ENCODE measurements around the gene SENP5.
"Not testable (repeated sequence)": the region's sequence is repeated elsewhere in the genome, so short reads cannot be mapped to it uniquely, and the experiment has no call there.

Gene SENP5

DNA sequence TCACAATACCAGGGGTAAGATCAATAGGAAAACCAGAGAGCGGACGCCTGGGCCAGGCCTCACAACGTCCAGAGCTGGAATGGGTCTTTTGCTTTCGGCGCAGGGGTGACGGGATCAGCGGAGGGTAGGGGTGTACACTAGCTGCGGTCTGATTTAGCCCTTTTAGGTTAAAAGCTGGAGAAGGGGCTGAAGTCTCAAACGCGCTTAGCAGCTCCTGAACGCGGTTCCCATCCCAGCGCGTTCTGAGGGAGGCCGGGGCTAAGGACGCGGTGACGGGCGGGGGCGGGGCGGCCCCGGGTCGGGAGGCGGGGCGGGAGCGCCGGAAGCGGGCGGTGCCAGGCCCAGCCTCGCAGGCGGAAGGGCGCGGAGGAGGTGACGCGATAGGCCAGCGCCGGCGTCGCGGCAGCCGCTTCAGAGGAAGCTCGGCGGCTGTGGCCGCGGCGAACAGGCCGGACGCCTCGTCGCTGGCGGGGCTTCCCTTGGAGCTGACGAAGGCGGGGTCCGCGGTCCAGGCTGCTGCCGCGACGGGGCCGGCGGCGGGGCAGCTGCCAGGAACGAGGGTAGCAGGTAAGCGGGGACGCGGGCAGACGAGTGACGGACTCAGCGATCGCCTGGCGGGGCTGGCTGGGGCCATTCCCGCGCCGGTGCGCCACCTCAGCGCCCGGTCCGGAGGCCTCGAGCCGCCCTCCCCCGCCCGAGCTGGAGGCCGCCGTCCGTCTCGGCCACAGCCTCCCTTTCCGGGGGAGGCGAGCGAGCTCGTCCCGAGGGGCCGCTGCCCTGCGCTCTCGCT, at the start of gene SENP5:
Gene SENP5, plus strand, starts transcription at position 414 of the 790 bp plus-strand sequence. CDS start 17,262 bp downstream, outside the sequence.
- peak; percentile 92 for DNase-seq
- H3K27me3 Mint-ChIP-seq = no peaks in the 10 kb centered on the region
- peak within 1 kb of the TSS; percentile 99 for H3K4me3 Mint-ChIP-seq
- H3K36me3 Mint-ChIP-seq (ENCODE audit: low read depth) = peaks cover 6% of the 10 kb centered on the region
- peak; percentile 95 for ATAC-seq
- peaks cover 5% of the 10 kb centered on the region for H3K9me3 Mint-ChIP-seq
- peaks cover 31% of the 10 kb centered on the region for H3K4me1 Mint-ChIP-seq
- H3K27ac Mint-ChIP-seq = peak within 1 kb of the TSS; percentile 92

DNA sequence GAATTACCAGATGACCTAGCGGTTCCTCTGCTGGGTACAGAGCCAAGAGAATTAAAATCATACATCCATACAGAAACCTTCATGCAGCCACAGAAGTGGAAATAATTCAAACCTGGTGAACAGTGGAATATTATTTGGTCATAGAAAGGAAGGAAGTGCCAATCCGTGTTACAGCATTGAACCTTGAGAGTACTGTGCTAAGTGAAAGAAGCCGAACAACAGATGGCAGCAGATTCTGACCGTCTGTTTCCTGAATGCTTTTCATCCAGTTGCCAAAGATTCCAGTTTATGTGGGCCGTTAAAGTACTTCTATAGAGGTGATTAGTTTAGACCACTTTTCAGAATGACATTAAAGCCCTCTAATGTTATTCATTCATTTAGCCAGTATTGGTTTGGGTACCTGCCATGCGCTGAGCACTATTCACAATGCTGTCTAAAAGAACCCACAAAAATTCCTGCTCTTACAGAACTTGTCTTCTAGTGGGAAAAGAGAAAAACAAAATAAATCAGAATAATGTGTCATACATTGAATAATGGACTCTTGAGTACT, 45.8 kb upstream of the SENP5 start:
- H3K36me3 Mint-ChIP-seq (ENCODE audit: low read depth) = peaks cover 43% of the 10 kb centered on the region
- H3K4me1 Mint-ChIP-seq = no peaks in the 10 kb centered on the region
- no peaks in the 10 kb centered on the region for H3K9me3 Mint-ChIP-seq
- ATAC-seq (no peak), DNase-seq (no peak)
- H3K27ac Mint-ChIP-seq = peak overlapping the region; percentile 9
- no peak overlapping the region for H3K4me3 Mint-ChIP-seq
- no peaks in the 10 kb centered on the region for H3K27me3 Mint-ChIP-seq

- not testable (repeated sequence) for H3K27ac Mint-ChIP-seq; ATAC-seq; DNase-seq; H3K4me3 Mint-ChIP-seq; H3K4me1 Mint-ChIP-seq; H3K9me3 Mint-ChIP-seq; H3K27me3 Mint-ChIP-seq; H3K36me3 Mint-ChIP-seq (ENCODE audit: low read depth)
These were observed 38.1 kb upstream of the SENP5 start for GRCh38 chr3:196829651-196830050.

GRCh38 chr3:196835086-196835485, 32.6 kb upstream of the SENP5 start:
- Mint-ChIP-seq H3K36me3 (ENCODE audit: low read depth) (no peaks in the 10 kb centered on the region), H3K27ac (no peak overlapping the region), H3K9me3 (no peaks in the 10 kb centered on the region), H3K27me3 (no peaks in the 10 kb centered on the region), H3K4me3 (no peak overlapping the region), H3K4me1 (no peaks in the 10 kb centered on the region)
- DNase-seq (no peak), ATAC-seq (no peak)

- ATAC-seq; H3K27me3 Mint-ChIP-seq; H3K9me3 Mint-ChIP-seq; H3K36me3 Mint-ChIP-seq (ENCODE audit: low read depth); H3K4me1 Mint-ChIP-seq; DNase-seq; H3K4me3 Mint-ChIP-seq; H3K27ac Mint-ChIP-seq: not testable (repeated sequence)
These were observed 31.1 kb upstream of the SENP5 start for GRCh38 chr3:196836626-196837025.

GRCh38 chr3:196837819-196838420, 29.8 kb upstream of the SENP5 start:
- Mint-ChIP-seq H3K4me1 (no peaks in the 10 kb centered on the region), H3K4me3 (no peak overlapping the region), H3K36me3 (ENCODE audit: low read depth) (no peaks in the 10 kb centered on the region), H3K27me3 (no peaks in the 10 kb centered on the region), H3K9me3 (no peaks in the 10 kb centered on the region), H3K27ac (no peak overlapping the region)
- ATAC-seq (peak; percentile 90), DNase-seq (peak; percentile 79)

DNA sequence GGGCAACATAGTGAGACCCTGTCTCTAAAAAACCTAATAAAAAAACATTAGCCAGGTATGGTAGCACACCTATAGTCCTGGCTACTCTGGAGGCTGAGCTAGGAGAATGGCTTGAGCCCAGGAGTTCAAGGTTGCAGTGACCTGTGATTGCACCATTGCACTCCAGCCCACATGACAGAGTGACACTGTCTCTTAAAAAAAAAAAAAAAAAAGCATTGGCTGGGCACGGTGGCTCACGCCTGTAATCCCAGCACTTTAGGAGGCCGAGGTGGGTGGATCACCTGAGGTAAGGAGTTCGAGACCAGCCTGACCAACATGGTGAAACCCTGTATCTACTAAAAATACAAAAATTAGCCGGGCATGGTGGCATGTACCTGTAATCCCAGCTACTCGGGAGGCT, 28.4 kb upstream of the SENP5 start:
- H3K4me1 Mint-ChIP-seq; H3K27ac Mint-ChIP-seq; H3K27me3 Mint-ChIP-seq; H3K4me3 Mint-ChIP-seq; H3K36me3 Mint-ChIP-seq (ENCODE audit: low read depth); ATAC-seq; H3K9me3 Mint-ChIP-seq; DNase-seq: not testable (repeated sequence)

DNA sequence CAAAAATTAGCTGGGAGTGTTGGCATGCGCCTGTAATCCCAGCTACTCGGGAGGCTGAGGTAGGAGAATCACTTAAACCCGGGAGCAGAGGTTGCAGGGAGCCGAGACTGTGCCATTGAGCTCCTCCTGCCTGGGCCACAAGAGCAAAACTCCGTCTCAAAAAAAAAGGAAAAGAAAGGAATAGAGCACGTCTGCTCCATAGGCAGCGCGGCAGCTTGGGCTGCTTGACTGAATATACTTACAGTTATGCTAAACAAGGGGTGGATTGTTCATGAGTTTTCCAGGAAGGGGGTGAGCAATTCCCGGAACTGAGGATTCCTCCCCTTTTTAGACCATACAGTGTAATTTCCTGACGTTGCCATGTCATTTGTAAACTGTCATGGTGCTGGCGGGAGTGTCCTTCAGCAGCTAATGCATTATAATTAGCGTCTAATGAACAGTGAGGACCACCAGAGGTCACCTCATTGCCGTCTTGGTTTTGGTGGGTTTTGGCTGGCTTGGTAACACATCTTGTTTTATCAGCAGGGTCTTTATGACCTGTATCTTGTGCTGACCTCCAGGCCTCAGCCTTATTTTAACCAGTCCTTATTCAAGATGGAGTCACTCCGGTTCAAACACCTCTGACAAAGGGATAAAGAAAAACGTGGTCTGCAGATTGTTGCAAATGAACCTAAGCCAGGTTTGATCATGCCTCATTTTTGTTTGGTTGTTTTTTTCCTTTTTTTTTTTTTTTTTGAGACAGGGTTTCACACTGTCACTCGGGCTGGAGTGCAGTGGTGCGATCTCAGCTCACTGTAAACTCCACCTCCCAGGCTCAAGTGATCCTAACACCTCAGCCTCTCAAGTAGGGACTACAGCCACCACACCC, 24.9 kb upstream of the SENP5 start:
- H3K9me3 Mint-ChIP-seq = no peaks in the 10 kb centered on the region
- DNase-seq = no peak
- no peaks in the 10 kb centered on the region for H3K27me3 Mint-ChIP-seq
- H3K4me3 Mint-ChIP-seq = no peak overlapping the region
- no peaks in the 10 kb centered on the region for H3K36me3 Mint-ChIP-seq (ENCODE audit: low read depth)
- ATAC-seq = no peak
- H3K27ac Mint-ChIP-seq = no peak overlapping the region
- H3K4me1 Mint-ChIP-seq = no peaks in the 10 kb centered on the region

- no peaks in the 10 kb centered on the region for H3K9me3 Mint-ChIP-seq
- H3K36me3 Mint-ChIP-seq (ENCODE audit: low read depth) = no peaks in the 10 kb centered on the region
- H3K4me1 Mint-ChIP-seq = no peaks in the 10 kb centered on the region
- no peaks in the 10 kb centered on the region for H3K27me3 Mint-ChIP-seq
- DNase-seq (no peak), ATAC-seq (no peak)
- no peak overlapping the region for H3K27ac Mint-ChIP-seq
- no peak overlapping the region for H3K4me3 Mint-ChIP-seq
These were observed 24.1 kb upstream of the SENP5 start for GRCh38 chr3:196843435-196844110.

- H3K36me3 Mint-ChIP-seq (ENCODE audit: low read depth); H3K27ac Mint-ChIP-seq; H3K9me3 Mint-ChIP-seq; H3K27me3 Mint-ChIP-seq; DNase-seq; H3K4me1 Mint-ChIP-seq; ATAC-seq; H3K4me3 Mint-ChIP-seq: not testable (repeated sequence)
These were observed 23.2 kb upstream of the SENP5 start for GRCh38 chr3:196844235-196845219.

DNA sequence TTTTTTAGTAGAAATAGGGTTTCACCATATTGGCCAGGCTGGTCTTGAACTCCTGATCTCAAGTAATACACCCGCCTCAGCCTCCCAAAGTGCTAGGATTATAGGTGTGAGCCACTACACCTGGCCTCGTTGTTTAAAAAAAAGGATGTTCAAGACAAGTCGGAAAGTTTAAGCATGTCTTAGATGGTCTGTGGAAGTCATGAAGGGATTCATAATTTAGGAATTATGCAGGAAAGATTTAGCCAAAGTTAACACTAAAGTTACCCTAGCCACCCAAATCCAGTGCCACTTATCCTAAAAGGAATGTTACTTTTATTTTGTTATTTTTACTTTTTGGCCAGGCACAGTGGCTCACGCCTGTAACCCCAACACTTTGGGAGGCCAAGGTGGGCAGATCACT, 19.3 kb upstream of the SENP5 start:
- not testable (repeated sequence) for H3K27me3 Mint-ChIP-seq; H3K36me3 Mint-ChIP-seq (ENCODE audit: low read depth); H3K4me3 Mint-ChIP-seq; H3K9me3 Mint-ChIP-seq; H3K4me1 Mint-ChIP-seq; H3K27ac Mint-ChIP-seq; DNase-seq; ATAC-seq

GRCh38 chr3:196849180-196849741, 18.5 kb upstream of the SENP5 start:
- Mint-ChIP-seq H3K36me3 (ENCODE audit: low read depth) (no peaks in the 10 kb centered on the region), H3K27ac (no peak overlapping the region), H3K9me3 (no peaks in the 10 kb centered on the region), H3K4me3 (no peak overlapping the region), H3K27me3 (no peaks in the 10 kb centered on the region), H3K4me1 (no peaks in the 10 kb centered on the region)
- DNase-seq (no peak), ATAC-seq (no peak)

- not testable (repeated sequence) for H3K9me3 Mint-ChIP-seq; H3K4me3 Mint-ChIP-seq; H3K27ac Mint-ChIP-seq; ATAC-seq; DNase-seq; H3K36me3 Mint-ChIP-seq (ENCODE audit: low read depth); H3K4me1 Mint-ChIP-seq; H3K27me3 Mint-ChIP-seq
These were observed 4.7 kb upstream of the SENP5 start for GRCh38 chr3:196863000-196863399.

Measured in activated naive CD8-positive, alpha-beta T cell treated with anti-CD3 and anti-CD28 coated beads, Interleukin-2, amount 50 U/mL, for 24 hours (primary cell).